HepG2 (cell line): ENCODE measurements around the gene SRRM2.

ENCODE experiments used
- ATF2 ChIP-seq: sonication (generic); formaldehyde crosslinking; IDR thresholded peaks from 2 replicates; pipeline ENCODE4 v1.4.0; 2020; ENCODE audit warnings: missing genetic modification reagents
- CTCF ChIP-seq: sonication (generic); formaldehyde crosslinking; IDR thresholded peaks from 2 replicates; pipeline ENCODE4 v1.5.0; 2020; ENCODE audit warnings: mild to moderate bottlenecking, missing genetic modification reagents, moderate library complexity
- EED ChIP-seq: sonication (generic); formaldehyde crosslinking; IDR thresholded peaks from 2 replicates; pipeline ENCODE4 v1.5.0; 2020; ENCODE audit warnings: mild to moderate bottlenecking, missing genetic modification reagents
- ERF ChIP-seq: IDR thresholded peaks from 2 replicates; pipeline ENCODE4 v1.6.1; 2018; ENCODE audit warnings: missing biosample characterization, missing genetic modification reagents
- KDM5B ChIP-seq: sonication (generic); formaldehyde crosslinking; IDR thresholded peaks from 2 replicates; pipeline ENCODE4 v1.4.0; 2020; ENCODE audit warnings: missing genetic modification reagents, mild to moderate bottlenecking, borderline replicate concordance
- MLLT10 ChIP-seq: sonication (generic); formaldehyde crosslinking; IDR thresholded peaks from 2 replicates; pipeline ENCODE4 v1.4.0; 2020; ENCODE audit warnings: missing genetic modification reagents
- NFE2L2 ChIP-seq: fragments of 150-350 bp; IDR thresholded peaks from 2 replicates; pipeline ENCODE4 v1.6.1; 2014; ENCODE audit warnings: low read length
- RARG ChIP-seq: sonication (generic); formaldehyde crosslinking; IDR thresholded peaks from 2 replicates; pipeline ENCODE4 v1.4.0; 2020; ENCODE audit warnings: low read depth, mild to moderate bottlenecking, missing genetic modification reagents
- TRIM22 ChIP-seq: fragments of 450-650 bp; IDR thresholded peaks from 2 replicates; pipeline ENCODE4 v1.6.1; 2017
- ZFP62 ChIP-seq: sonication (generic); formaldehyde crosslinking; IDR thresholded peaks from 2 replicates; pipeline ENCODE4 v1.4.0; 2020; ENCODE audit warnings: missing genetic modification reagents
- ZNF7 ChIP-seq: IDR thresholded peaks from 2 replicates; pipeline ENCODE4 v1.6.1; 2016; ENCODE audit warnings: missing biosample characterization, missing genetic modification reagents

DNA sequence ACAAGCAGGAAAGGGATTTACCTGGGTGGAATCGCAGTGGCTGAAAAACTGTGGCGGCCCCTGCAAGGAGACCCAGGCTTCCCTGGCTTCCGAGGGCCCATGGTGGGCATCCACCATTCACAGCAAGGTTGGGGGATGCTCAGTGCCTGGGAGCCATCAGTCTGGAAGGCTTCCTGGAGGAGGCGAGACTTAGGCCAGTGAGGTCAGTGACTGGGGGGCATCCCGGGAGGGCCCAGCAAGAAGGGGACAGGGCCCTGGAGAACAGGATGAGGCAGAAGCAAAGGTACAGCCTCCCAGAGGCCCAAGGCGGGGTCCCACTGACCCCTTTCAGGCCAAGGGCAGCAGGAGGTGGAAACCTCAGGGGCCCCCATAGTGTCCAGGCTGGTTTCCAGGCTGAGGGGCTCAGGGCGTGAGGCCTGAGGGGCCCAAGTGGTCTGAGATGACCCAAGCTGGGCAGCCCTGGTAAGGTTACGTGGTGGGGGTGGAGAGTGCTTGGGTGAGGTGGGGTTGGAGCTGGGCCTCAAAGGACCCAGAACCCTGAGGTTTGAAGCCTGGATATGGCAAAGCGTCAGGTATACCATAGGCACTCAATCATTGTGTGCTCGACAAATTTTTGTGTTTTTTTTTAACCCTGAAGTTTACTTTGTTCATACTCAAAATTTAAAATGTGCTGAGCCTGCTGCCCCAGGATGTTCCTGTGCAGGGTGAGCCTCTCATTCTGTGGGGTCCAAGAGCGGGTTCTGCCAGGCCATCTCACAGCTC lies 15.8 kb upstream of the SRRM2 start:
- TF ChIP-seq NFE2L2 (no peak), CTCF (CRISPR knock-in tag) (no peak), EED (CRISPR knock-in tag) (no peak), MLLT10 (no peak), RARG (CRISPR knock-in tag) (no peak), ZFP62 (CRISPR knock-in tag) (no peak), KDM5B (CRISPR knock-in tag) (no peak), ATF2 (CRISPR knock-in tag) (no peak), ZNF7 (CRISPR knock-in tag) (no peak), ERF (CRISPR knock-in tag) (no peak), TRIM22 (no peak)
